Neural progenitor cell (in vitro differentiated cells): ENCODE data around the gene SPEN.

Experiments used
- EZH2 ChIP-seq: fragments of 200-600 bp; sonication (generic); IDR thresholded peaks from 2 replicates; pipeline ENCODE4 v1.6.1; 2017; ENCODE audit warnings: antibody characterized with exemption, mild to moderate bottlenecking, moderate library complexity
- TF ChIP-seq, protein P1 (sequence below): fragments of 200-600 bp; sonication (generic); IDR thresholded peaks from 2 replicates; pipeline ENCODE4 v1.5.1; 2017; ENCODE audit warnings: antibody characterized with exemption, mild to moderate bottlenecking

DNA sequence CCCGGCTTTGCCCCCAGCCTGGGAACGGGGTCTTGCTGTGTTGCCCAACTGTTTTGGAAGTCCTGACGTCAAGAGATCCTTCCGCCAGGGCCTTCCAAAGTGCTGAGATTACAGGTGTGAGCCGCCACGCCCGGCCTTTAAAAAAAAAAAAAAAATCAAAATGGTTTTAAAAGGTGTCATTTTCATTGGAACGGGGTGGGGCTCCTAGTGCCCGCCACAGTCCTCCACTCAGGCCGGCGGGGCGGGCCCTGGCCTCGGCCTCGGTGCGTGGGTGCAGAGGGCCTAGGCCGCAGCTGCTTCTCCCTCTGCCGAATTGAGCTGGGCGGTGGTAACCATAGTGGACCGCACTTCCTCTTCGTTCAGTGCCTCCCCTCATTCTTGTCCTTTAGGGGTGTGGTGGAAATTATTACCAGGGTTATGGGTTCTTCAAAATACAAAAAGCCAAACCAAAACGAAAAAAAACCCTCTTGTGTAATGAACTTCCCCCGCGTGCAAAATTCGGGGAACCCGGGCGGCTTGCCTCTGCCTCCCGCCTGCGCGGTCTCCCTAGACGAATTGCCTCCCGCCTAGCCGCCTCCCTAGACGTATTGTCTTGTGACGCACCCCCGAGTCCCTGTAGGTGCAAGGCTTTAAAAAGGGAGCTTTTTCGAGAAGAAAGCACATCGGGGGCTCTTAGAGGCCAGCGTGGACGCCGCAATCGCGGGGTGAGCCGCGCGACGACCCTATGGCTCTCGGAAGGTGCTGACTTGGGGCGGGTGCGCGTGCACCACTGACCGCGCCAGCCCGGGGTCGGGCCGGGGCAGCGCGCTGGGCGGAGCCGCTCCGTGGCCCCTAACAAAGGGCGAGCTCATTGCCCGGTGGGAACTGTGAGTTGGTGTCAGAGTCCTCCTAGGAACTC is 10.5 kb upstream of the SPEN start:
- TF ChIP-seq, protein P1, sequence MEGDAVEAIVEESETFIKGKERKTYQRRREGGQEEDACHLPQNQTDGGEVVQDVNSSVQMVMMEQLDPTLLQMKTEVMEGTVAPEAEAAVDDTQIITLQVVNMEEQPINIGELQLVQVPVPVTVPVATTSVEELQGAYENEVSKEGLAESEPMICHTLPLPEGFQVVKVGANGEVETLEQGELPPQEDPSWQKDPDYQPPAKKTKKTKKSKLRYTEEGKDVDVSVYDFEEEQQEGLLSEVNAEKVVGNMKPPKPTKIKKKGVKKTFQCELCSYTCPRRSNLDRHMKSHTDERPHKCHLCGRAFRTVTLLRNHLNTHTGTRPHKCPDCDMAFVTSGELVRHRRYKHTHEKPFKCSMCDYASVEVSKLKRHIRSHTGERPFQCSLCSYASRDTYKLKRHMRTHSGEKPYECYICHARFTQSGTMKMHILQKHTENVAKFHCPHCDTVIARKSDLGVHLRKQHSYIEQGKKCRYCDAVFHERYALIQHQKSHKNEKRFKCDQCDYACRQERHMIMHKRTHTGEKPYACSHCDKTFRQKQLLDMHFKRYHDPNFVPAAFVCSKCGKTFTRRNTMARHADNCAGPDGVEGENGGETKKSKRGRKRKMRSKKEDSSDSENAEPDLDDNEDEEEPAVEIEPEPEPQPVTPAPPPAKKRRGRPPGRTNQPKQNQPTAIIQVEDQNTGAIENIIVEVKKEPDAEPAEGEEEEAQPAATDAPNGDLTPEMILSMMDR: no peak
- TF ChIP-seq EZH2: no peak
